Right atrium auricular region (tissue), 2 donors: ENCODE results near the gene PAXIP1. TPM values are rescaled to one million over a fixed set of nuclear protein-coding genes. Genes with fewer than 3 reads are reported as not detected.
"Not testable (repeated sequence)": the region's sequence is repeated elsewhere in the genome, so short reads cannot be mapped to it uniquely, and the experiment has no call there.

Experiments
- DNase-seq: peaks from one replicate; pipeline ENCODE4 v3.0.0-alpha.2; 2019; ENCODE audit warnings: low spot score
- H3K27ac ChIP-seq, 2 donors: fragments of 200-600 bp; sonication (generic); 1 replicate in 1 of 2; 2 replicates in 1 of 2; pipeline ENCODE4 v1.5.1; 2016 to 2019
- H3K27me3 ChIP-seq, 2 donors: fragments of 200-600 bp; sonication (generic); one replicate each; pipeline versions ENCODE4 v1.5.1 to v1.6.0; 2017 to 2019
- H3K36me3 ChIP-seq: fragments of 200-600 bp; sonication (generic); one replicate; pipeline ENCODE4 v1.5.1; 2016
- H3K4me1 ChIP-seq, 2 donors: fragments of 200-600 bp; sonication (generic); one replicate each; pipeline versions ENCODE4 v1.5.1 to v1.6.0; 2017 to 2019
- H3K4me3 ChIP-seq, 2 donors: fragments of 200-600 bp; sonication (generic); 1 replicate in 1 of 2; 2 replicates in 1 of 2; pipeline ENCODE4 v1.5.1; 2017 to 2019; ENCODE audit warnings: mild to moderate bottlenecking in 1 of 2, moderate library complexity in 1 of 2
- H3K9me3 ChIP-seq, 2 donors: fragments of 200-600 bp; sonication (generic); one replicate each; pipeline ENCODE4 v1.5.1; 2019
- total RNA-seq, 2 donors: library from RNA; depleted of rRNA; stranded (reverse); fragments of >200 nt; gene quantifications; one replicate each; pipeline ENCODE4 v1.1.0, GENCODE V29; 2016
- TF ChIP-seq, protein P1 (sequence below), 2 donors: fragments of 200-600 bp; sonication (generic); IDR thresholded peaks; one replicate each; pipeline ENCODE4 v1.5.1; 2019; ENCODE audit warnings: antibody characterized with exemption in 2 of 2

Gene PAXIP1
- total RNA-seq, 2 donors from 2014 or later, result 6.2 to 8.2 TPM

DNA sequence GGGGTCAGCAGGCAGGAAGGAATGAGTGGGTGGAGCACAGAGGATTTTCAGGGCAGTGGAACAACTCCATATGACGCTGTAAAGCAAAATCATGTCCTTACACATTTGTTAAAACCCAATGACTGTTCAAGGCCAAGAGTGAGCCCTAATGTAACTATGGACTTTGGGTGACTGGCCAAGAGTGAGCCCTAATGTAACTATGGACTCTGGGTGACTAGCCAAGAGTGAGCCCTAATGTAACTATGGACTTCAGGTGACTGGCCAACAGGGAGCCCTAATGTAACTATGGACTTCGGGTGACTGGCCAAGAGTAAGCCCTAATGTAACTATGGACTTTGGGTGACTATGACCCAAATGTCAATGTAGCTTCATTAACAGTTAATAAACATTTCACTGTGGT lies 52.0 kb downstream of the PAXIP1 start:
- H3K27me3 ChIP-seq, result no peaks in the 10 kb centered on the region
- H3K4me3 ChIP-seq, result no peak overlapping the region
- H3K36me3 ChIP-seq, result peaks cover 42% of the 10 kb centered on the region
- H3K4me1 ChIP-seq, result no peaks in the 10 kb centered on the region
- H3K27ac ChIP-seq, result no peak overlapping the region
- H3K9me3 ChIP-seq, result no peaks in the 10 kb centered on the region
- no peak for DNase-seq
- TF ChIP-seq, protein P1, sequence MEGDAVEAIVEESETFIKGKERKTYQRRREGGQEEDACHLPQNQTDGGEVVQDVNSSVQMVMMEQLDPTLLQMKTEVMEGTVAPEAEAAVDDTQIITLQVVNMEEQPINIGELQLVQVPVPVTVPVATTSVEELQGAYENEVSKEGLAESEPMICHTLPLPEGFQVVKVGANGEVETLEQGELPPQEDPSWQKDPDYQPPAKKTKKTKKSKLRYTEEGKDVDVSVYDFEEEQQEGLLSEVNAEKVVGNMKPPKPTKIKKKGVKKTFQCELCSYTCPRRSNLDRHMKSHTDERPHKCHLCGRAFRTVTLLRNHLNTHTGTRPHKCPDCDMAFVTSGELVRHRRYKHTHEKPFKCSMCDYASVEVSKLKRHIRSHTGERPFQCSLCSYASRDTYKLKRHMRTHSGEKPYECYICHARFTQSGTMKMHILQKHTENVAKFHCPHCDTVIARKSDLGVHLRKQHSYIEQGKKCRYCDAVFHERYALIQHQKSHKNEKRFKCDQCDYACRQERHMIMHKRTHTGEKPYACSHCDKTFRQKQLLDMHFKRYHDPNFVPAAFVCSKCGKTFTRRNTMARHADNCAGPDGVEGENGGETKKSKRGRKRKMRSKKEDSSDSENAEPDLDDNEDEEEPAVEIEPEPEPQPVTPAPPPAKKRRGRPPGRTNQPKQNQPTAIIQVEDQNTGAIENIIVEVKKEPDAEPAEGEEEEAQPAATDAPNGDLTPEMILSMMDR (IDR thresholded peaks at IDR 0.05), result no peak

- no peaks in the 10 kb centered on the region for H3K9me3 ChIP-seq
- TF ChIP-seq, protein P1 (IDR thresholded peaks at IDR 0.05), result no peak
- H3K27ac ChIP-seq, result no peak overlapping the region
- H3K36me3 ChIP-seq, result peaks cover 63% of the 10 kb centered on the region
- H3K4me3 ChIP-seq, result no peak overlapping the region
- DNase-seq, result no peak
- H3K27me3 ChIP-seq, result no peaks in the 10 kb centered on the region
- no peaks in the 10 kb centered on the region for H3K4me1 ChIP-seq
Observed at GRCh38 chr7:154947604-154948003, 55.3 kb downstream of the PAXIP1 start.

DNA sequence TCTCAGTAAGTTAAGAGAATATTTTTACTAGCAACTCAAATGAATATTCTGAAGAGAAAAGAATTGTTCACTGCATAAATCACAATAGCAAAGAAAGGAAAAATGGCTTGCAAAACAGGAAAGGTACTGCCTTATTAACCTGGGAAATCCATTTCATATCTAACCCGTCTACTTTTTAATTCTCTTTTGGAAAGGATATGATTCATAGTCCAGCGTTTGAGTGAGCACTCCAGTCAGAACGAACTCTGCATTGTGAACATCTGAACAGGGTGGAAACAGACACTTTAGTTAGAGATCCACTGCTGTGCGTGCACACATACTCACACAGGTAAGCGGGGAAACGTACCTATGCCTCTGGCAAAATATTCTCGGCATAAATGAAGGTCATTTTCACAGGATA lies 56.8 kb downstream of the PAXIP1 start:
- DNase-seq, result no peak
- Histone ChIP-seq H3K27ac (no peak overlapping the region), H3K27me3 (no peaks in the 10 kb centered on the region), H3K4me1 (no peaks in the 10 kb centered on the region), H3K36me3 (peaks cover 57% of the 10 kb centered on the region), H3K4me3 (no peak overlapping the region), H3K9me3 (no peaks in the 10 kb centered on the region)
- TF ChIP-seq, protein P1 (IDR thresholded peaks at IDR 0.05), result no peak

- TF ChIP-seq, protein P1 (IDR thresholded peaks at IDR 0.05), result no peak
- no peak overlapping the region for H3K27ac ChIP-seq
- H3K4me1 ChIP-seq, result no peaks in the 10 kb centered on the region
- H3K4me3 ChIP-seq, result no peak overlapping the region
- DNase-seq, result no peak
- H3K36me3 ChIP-seq, result peaks cover 47% of the 10 kb centered on the region
- H3K27me3 ChIP-seq, result no peaks in the 10 kb centered on the region
- H3K9me3 ChIP-seq, result no peaks in the 10 kb centered on the region
Observed at GRCh38 chr7:154943906-154944305, 59.0 kb downstream of the PAXIP1 start.

- Histone ChIP-seq H3K27ac (no peak overlapping the region), H3K9me3 (peaks cover 0 to 5% of the 10 kb centered on the region in 2 donors), H3K4me1 (no peaks in the 10 kb centered on the region), H3K4me3 (no peak overlapping the region), H3K27me3 (no peaks in the 10 kb centered on the region), H3K36me3 (peaks cover 40% of the 10 kb centered on the region)
- TF ChIP-seq, protein P1 (IDR thresholded peaks at IDR 0.05), result no peak
- DNase-seq, result no peak
Observed at GRCh38 chr7:154942691-154943090, 60.2 kb downstream of the PAXIP1 start.

- DNase-seq, result no peak
- H3K27ac ChIP-seq, result no peak overlapping the region
- H3K4me3 ChIP-seq, result no peak overlapping the region
- no peaks in the 10 kb centered on the region for H3K36me3 ChIP-seq
- no peaks in the 10 kb centered on the region for H3K4me1 ChIP-seq
- peaks cover 0 to 6% of the 10 kb centered on the region in 2 donors for H3K9me3 ChIP-seq
- TF ChIP-seq, protein P1 (IDR thresholded peaks at IDR 0.05), result no peak
- no peaks in the 10 kb centered on the region for H3K27me3 ChIP-seq
Observed at GRCh38 chr7:154937837-154938236, 65.1 kb downstream of the PAXIP1 start.

GRCh38 chr7:154934353-154934952 lies 68.5 kb downstream of the PAXIP1 start:
- not testable (repeated sequence) for H3K27me3 ChIP-seq, H3K9me3 ChIP-seq, H3K4me3 ChIP-seq, H3K36me3 ChIP-seq, H3K27ac ChIP-seq, H3K4me1 ChIP-seq, DNase-seq
